Measurements from ENCODE around the gene CD247. TPM values are rescaled to one million over a fixed set of nuclear protein-coding genes. Genes with fewer than 3 reads are reported as not detected.

The CD247 gene
- total and polyA plus RNA-seq, 10 donors = 15.8 to 67.1 (median 33.1) TPM

- 75 to 91% (median 85%) methylated on average over 6 of the region's 6 CpGs for WGBS, 5 donors
- peaks cover 0 to 93% (median 32%) of the 10 kb centered on the region in 6 donors for H3K4me1 ChIP-seq
- no peak for DNase-seq
Observed at GRCh38 chr1:167453123-167453522, 65.2 kb downstream of the CD247 start.

GRCh38 chr1:167452483-167452882, 65.8 kb downstream of the CD247 start:
- Histone ChIP-seq H3K4me3 (no peak overlapping the region), H3K27me3 (replicated peaks in 1 of 7) (peaks cover 0 to 11% (median 0%) of the 10 kb centered on the region in 7 donors), H3K4me1 (peaks cover 3 to 93% (median 38%) of the 10 kb centered on the region in 6 donors), H3K9me3 (no peaks in the 10 kb centered on the region), H3K36me3 (no peaks in the 10 kb centered on the region), H3K27ac (peak overlapping the region in 3 of 8 donors; percentile 7 to 87 (median 70))
- DNase-seq = no peak
- intact Hi-C loops (cut with DNase I; ENCODE audit: low total_unique reads) = no loop called here
- 74 to 91% (median 81%) methylated on average over 8 of the region's 8 CpGs for WGBS, 5 donors
- no peak for TF ChIP-seq POLR2AphosphoS5 (IDR thresholded peaks at IDR 0.05)
- no peak for TF ChIP-seq CTCF (IDR thresholded peaks at IDR 0.05 in 8 of 11, conservative IDR thresholded peaks at IDR 0.05 in 3 of 11)
- no peak for TF ChIP-seq POLR2A (IDR thresholded peaks at IDR 0.05)

More at GRCh38 chr1:167453123-167453522, 65.2 kb downstream of the CD247 start:
- Histone ChIP-seq H3K4me3 (no peak overlapping the region), H3K36me3 (no peaks in the 10 kb centered on the region), H3K9me3 (no peaks in the 10 kb centered on the region), H3K27me3 (replicated peaks in 1 of 7) (peaks cover 0 to 11% (median 0%) of the 10 kb centered on the region in 7 donors), H3K27ac (peak overlapping the region in 3 of 8 donors; percentile 30 to 92 (median 87))
- intact Hi-C loops (cut with DNase I; ENCODE audit: low total_unique reads) = no loop called here
- no peak for TF ChIP-seq CTCF (IDR thresholded peaks at IDR 0.05 in 8 of 11, conservative IDR thresholded peaks at IDR 0.05 in 3 of 11)
- TF ChIP-seq POLR2AphosphoS5 (IDR thresholded peaks at IDR 0.05) = no peak
- TF ChIP-seq POLR2A (IDR thresholded peaks at IDR 0.05) = no peak

GRCh38 chr1:167450843-167451242, 67.5 kb downstream of the CD247 start:
- peak overlapping the region in 7 of 8 donors; percentile 4 to 87 (median 30) for H3K27ac ChIP-seq
- intact Hi-C loops (cut with DNase I; ENCODE audit: low total_unique reads) = no loop called here

More at GRCh38 chr1:167450843-167451242, 67.5 kb downstream of the CD247 start:
- no peak for TF ChIP-seq POLR2AphosphoS5 (IDR thresholded peaks at IDR 0.05)
- TF ChIP-seq CTCF (IDR thresholded peaks at IDR 0.05 in 8 of 11, conservative IDR thresholded peaks at IDR 0.05 in 3 of 11) = no peak
- TF ChIP-seq POLR2A (IDR thresholded peaks at IDR 0.05) = no peak
- 62 to 85% (median 73%) methylated on average over 5 of the region's 5 CpGs for WGBS, 5 donors
- Histone ChIP-seq H3K9me3 (no peaks in the 10 kb centered on the region), H3K4me3 (no peak overlapping the region), H3K4me1 (peaks cover 9 to 93% (median 40%) of the 10 kb centered on the region in 6 donors), H3K36me3 (no peaks in the 10 kb centered on the region), H3K27me3 (replicated peaks in 1 of 7) (peaks cover 0 to 11% (median 0%) of the 10 kb centered on the region in 7 donors)
- no peak for DNase-seq
